ENCODE results near the gene TAF12.
A peak's percentile ranks its signal among the peaks of the same experiment; 100 is the strongest.
"Not testable (repeated sequence)": the region's sequence is repeated elsewhere in the genome, so short reads cannot be mapped to it uniquely, and the experiment has no call there.

The TAF12 gene

DNA sequence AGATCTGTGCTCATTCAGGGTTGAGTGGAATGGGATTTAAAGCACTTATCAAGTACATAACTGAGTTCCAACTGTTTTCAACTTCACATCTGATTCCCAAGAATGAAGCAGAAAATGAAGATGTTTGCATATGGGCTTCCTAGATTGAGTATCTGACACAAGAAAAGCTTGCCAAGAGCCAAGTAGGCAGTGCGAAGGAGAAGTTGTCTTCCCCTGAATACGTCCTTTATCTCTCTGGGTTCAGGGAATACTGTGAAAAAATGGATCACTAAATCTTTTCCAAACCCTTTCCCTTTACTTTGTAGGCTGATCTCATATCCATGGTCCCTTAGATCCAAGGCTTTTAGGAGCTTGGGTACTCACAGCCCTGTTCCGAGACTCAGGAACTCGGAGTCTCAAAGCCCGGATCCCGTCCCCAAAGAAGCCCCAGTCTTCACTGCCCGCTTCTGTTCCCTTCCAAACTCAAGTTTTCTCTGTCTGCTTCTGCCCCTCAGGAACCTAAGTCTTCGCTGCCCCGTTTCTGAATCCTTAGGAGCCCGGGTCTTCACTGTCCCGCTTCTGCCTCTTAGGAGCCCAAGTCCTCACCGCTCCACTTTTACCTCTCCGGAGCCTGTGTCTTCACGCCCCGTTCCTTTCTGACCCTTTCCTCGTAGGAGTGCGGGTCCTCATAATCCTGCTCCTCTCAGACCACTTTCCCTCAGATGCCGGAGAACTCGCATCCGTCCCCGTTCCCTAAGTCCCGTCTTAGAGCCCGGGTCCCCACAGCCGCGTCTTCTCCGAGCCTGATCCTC lies 616 bp downstream of the TAF12 start:
- DNase-seq: no peak

DNA sequence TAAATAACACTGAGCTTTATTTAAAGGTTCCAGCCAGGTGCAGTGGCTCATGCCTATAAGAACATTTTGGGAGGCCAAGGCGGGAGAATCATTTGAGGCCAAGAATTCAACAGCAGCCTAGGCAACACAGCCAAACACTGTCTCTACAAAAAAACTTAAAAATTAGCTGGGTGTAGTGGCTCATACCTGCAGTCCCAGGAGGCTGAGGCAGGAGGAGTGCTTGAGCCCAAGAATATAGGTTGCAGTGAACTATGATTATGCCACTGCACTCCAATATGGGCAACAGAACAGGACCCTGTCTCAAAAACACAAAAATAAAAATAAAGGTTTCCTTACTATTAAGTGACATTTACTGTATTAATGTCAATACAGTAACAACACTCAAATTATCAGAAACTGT lies 2.1 kb downstream of the TAF12 start:
- peak; percentile 12 for DNase-seq

DNA sequence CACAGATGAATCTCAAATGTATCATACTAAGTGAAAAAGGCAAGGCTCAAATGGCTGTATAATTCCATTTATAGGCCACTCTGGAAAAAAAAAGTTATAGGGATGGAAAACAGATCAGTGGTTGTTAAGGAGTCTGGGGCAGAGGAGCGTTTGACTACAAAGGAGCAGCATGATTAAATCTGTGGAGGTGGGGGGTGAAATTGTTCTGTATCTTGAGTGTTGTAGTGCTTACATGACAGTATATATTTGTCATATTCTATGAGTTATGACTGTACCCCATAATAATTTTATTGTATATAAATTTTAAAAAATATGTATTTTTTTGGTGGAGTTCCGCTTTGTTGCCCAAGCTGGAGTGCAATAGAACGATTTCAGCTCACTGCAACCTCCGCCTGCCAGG lies 10.3 kb downstream of the TAF12 start:
- DNase-seq: no peak

DNA sequence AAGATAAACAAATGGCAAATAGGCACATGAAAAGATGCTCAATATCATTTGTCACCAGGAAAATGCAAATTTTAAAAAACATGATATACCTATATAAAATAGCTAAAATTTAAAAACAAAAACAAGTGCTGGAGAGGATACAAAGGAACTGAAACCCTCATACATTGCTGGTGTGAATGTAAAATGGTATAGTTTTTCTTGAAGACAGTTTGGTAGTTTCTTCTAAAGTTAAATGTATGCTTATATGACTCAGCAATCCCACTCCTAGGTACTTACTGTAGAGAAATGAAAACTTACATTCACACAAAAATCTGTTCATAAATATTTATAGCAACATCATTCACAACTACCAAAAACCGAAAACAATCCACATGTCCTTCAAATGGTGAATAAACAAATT lies 11.2 kb downstream of the TAF12 start:
- DNase-seq: no peak

DNA sequence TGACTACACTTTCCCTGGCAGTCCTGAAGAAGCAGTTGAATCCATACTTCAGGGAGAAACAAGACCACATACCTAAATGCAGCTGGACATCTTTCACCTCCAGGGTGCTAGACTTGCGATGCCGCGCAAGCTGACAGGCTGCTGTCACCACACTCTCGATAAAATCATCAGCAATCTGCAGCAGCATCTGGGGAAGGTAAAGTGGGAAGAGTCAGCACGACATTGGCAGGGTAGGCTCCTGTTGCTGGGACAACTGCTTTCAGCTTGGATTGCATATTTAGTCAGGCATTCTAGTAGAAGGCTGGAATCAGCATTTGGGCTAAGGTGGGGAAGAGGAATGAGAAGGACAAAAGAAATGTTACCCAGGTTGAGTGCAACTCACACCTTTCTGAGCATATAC lies 29.7 kb downstream of the TAF12 start:
- no peak for DNase-seq

DNA sequence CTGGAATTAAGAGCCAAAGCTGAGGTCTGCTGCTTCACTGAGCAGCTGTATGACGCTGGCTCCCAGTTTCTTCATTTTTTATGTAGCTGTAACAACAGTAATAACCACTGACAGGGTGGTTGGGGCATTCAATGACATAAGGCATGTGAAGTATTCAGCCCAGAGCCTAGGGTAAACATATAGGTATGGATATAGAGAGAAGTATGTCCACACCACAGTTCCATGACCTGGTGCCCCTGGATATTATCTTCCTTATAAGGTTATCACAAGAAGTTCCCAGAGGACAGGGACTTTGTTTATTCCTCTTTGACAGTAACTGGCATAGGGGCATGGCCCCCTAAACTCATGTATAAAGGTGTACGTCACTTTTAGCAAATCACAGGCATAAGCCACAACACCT lies 36.1 kb downstream of the TAF12 start:
- DNase-seq: no peak

DNA sequence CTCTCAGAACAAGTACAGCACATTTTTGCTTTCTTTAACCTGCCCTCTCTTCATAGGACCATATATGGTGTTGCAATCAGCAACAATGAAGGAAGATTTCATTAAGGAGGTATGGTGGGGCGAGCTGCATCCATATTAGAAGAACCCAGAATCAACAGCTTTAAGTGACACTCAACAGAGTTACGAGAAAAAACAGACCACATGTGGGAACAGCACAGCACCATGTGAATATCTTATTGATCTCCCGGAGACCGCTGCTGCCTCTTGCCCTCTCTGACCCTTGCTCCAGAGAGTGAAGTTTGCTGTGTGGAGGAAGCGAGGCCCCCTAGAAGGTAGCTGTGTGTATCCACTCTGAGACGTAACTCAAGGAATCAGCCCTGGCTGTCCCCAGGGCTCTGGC lies 37.9 kb downstream of the TAF12 start:
- DNase-seq: no peak

DNA sequence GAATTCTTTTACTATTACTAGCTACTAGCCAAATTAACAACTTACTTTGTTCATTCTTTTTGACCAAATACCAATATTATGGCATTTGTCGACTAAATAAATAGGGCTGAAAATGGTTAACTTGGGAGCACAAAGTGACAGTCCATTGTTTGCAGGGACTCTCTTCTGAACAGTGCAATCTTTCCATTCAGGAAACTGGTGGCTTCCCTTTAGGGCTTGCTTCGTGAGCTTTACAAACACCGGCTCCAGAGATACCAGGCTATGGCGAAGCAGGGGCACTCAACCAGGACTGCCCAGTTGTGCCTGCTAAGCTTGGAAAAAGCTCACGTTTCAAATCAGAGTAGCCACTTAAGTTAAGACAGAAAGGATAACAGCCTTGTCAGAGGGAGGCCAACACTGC lies 38.5 kb downstream of the TAF12 start:
- DNase-seq: no peak

DNA sequence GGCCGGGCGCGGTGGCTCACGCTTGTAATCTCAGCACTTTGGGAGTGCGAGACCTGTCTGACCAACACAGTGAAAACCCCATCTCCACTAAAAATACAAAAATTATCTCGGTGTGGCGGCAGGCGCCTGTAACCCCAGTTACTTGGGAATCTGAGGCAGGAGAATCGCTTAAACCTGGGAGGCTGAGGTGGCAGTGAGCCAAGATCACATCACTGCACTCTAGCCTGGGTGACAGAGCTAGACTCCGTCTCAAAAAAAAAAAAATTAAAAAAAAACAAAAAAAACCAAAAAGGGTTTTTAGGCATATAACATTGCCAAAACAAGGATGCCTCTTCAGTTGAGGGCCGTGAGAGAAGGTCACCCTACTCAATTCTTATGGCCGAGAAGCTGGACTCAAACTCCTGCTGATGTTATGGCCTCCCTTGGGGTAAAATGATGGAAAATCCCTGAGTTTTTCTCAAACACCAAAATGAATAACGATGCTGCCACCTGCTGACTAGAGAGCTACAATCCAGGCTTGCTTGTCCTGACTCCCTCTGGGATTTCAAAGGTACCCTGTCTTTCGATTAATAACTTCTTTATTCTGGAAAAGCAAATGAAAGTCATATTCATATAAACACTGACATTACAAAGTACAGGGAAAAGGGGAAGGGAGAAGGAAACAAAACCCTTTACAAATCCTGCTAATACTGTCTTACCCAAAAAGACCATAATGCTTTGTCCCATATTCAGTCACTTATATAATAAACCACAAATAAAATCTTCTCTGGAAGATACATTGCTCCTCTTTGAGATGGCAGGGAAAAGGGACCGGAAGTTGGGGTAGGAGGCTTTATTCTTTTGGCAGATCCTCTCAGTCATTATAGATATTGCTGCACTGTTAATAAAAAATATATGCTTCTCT lies 40.1 kb downstream of the TAF12 start:
- peak; percentile 28 for DNase-seq

DNA sequence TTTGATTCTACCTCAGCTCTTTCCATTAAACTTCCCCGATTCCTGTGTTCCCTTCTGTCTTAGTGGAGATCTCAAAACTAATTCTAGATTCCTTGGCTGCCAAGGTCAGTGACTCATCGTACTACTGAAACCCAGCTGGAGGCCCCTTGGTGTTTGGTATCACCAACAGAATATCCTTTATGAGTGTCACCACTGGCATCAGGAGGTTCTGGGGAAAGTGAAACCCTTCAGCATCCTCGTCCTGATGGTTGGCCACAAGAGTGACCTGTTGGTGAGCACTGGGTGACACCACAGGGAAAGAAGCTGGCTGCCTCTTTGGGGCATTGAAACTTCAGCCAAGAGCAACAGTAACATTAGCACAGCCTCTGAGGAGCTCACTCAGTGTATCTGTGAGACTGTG lies 41.2 kb downstream of the TAF12 start:
- no peak for DNase-seq

DNA sequence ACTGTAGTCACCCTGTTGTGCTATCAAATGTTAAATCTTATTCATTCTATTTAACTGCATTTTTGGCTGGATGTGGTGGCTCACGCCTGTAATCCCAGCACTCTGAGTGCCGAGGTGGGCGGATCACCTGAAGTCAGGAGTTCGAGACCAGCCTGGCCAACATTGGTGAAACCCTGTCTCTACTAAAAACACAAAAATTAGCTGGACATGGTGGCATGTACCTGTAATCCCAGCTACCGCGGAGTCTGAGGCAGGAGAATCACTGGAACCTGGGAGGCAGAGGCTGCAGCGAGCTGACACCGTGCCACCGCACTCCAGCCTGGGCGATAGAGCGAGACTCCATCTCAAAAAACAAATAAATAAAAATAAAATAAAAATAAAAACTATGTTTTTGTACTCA lies 46.6 kb downstream of the TAF12 start:
- DNase-seq: not testable (repeated sequence)

DNA sequence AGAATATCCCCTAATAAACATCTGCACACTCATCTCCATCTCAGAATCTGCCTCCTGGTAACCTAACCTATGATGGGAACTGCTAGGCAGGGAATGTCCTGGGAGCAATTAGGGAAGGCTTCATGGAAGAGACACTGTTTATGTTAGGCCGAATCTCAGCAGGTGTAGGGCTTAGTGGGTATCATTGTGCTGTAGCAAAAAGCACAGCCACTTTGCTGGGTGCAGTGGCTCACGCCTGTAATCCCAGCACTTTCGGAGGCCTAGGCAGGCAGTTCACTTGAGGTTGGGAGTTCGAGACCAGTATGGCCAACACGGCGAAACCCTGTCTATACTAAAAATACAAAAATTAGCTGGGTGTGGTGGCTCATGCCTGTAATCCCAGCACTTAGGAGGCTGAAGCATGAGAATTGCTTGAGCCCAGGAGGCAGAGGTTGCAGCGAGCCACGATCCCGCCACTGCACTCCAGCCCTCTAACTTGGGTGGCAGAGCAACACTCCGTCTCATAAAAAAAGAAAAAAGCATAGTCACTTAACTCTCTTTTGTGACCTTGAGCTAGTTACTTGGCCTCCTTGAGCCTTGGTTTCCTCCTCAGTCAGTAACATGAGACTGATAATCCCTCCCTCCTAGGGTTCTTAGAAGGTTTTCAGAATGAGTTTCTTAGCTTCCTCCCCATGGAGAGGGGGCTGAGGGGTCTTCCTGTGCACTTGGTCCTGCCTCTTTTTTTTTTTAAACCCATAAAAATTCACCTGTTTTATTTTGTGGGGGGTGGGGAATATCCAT lies 47.3 kb downstream of the TAF12 start:
- no peak for DNase-seq

DNA sequence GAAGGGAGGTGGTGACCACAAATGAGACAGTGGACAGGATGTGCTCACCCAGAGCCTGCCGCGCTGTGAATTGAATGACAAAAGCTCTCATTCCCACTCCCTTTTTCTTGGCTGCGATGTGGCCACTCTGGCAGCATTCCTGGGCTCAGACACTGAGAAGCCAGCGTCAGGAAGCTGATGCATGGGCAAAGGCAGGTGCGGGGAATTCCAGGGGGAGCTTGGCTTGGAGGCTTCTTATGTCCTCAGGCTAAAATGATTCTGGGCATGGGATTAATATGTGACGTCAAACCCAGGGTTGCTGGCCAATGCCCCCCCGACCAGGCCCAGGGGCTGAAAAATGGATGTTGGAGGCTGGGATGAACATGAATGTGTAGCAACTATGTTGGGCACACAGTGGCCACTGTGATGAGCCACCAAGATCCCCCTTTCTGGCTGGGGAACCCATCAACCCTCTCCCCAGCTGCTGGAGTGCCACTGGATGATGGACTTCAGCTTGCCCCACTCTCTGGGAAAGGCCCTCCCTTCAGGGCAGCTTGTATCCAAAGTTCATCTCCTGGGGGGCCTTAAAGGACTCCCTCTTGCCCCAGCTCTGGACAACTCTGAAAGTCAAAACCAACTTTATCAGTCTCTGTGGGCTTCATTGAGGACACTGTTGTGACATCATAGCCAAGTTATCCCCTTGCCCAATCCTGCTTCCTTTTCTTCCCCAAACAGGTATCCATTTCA lies 48.0 kb downstream of the TAF12 start:
- not testable (repeated sequence) for DNase-seq

DNA sequence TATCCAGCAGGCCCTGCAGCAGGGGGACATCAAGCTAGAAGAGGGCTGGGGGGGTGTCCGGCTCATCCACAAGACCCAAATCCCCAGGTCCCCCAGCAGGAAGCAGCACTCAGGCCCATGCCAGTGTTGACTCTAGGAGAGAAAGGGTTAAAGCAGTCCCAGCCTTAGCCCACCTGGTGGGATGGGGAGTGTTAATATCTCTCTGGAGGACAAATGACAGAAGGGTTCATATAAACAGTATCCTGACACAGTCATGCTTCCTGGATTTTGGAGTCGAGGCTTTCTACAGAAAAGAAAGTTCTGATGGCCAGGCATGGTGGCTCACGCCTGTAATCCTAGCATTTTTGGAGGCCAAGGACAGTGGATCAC lies 48.9 kb downstream of the TAF12 start:
- not testable (repeated sequence) for DNase-seq

DNA sequence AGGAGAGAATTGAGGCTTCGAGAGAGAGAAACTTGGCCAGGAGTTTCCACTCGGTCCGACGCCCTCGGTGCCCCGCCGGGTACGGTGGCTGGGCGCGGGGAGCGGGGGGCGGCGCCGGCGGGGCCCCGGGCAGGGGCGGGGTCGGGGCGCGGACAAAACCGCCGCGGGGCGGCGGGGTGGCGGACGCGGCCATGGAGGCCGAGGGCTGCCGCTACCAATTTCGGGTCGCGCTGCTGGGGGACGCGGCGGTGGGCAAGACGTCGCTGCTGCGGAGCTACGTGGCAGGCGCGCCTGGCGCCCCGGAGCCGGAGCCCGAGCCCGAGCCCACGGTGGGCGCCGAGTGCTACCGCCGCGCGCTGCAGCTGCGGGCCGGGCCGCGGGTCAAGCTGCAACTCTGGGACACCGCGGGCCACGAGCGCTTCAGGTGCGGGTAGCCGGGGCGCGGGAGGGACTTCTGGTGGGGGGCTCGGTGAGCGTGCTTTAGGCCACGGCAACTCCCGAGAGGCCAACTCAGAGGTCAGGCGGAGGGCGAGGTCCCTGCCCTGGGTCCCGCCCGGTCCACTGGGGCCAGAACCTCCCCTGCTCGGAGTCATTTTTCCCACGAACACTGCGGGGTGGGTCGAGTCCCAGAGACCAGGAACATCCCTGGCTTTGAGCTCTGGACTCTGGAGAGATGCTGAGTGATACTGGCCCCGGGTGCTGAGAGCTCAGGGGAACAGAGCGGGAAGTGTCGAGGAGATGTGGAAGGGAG lies 50.4 kb downstream of the TAF12 start:
- no peak for DNase-seq

DNA sequence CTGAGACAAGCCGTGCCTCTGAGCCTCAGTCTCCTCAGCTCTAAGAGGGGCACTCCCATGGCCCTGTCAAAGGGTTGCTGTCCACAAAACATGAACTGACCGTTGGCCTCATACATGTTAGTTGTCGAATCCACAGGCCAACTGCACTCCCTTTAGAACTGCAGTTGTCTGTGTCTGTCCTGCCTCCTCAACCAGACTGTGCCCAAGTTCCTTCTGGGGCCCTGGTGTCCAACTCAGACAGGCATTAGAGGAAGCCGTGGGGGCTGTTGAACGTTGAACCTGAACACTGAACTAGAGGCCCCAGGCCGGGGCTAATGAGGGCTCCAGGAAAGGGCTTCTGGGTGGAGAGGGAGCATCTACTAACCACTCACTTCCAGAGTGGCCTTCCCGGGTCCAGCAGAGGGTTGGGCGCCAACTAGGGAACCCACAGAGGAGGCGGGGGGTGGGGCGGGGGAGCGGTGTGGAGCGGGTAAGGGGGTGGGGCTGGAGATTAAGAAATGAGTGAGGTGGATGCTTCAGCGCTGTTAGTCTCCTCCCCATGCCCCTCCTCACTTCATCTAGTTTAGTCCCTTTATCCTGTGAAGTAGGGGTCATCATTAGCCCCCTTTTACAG lies 51.1 kb downstream of the TAF12 start, which contains the start of gene RAB42:
RAB42 (plus strand) TSS at position 558 of the 613 bp plus-strand sequence. CDS start 247 bp downstream, outside the sequence.
- DNase-seq: peak; percentile 12

DNA sequence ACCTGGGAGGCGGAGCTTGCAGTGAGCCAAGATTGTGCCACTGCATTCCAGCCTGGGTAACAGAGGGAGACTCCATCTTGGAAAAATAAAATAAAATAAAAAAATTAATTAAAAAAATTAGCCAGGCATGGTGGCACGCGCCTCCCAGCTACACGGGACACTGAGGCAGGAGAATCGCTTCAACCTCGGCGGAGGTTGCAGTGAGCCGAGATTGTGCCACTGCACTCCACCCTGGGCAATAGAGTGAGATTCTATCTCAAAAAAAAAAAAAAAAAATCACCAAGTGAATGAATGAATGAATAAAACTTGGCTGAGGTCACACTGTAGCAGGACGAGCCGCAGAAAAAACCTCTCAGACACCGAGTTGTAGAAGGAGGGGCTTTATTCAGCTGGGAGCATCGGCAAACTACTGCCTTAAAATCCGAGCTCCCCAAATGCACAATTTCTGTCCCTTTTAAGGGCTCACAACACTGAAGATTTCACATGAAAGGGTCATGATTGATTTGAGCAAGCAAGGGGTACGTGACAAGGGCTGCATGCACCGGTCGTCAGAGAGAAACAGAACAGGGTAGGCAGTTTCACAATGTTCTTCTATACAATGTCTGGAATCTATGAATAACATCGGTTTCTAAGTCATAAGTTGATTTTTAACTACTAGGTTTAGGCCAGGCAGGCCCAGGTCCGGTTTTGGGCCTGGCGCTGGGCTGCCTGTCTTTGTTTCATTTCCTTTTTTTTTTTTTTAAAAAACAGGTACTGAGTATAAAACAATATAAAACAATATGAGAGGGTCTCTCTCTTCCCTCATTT lies 56.1 kb downstream of the TAF12 start:
- DNase-seq: not testable (repeated sequence)

DNA sequence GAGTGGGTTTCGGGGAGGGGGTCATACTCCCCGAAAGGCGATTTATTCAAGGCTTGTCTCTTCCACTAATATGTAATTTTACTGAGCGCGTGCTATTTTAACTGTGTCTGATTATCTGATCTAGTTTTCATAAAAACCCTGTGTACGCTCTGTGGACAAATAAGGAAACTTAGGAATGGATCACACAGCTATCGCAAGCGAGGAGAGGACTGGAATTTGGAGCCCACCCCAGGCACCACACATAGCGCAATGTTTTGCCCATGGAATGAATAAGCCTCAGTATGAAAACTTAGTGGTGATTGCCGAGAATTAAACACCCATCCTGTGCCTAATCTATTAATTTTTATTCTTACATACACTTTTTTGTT lies 60.6 kb downstream of the TAF12 start:
- DNase-seq: no peak

DNA sequence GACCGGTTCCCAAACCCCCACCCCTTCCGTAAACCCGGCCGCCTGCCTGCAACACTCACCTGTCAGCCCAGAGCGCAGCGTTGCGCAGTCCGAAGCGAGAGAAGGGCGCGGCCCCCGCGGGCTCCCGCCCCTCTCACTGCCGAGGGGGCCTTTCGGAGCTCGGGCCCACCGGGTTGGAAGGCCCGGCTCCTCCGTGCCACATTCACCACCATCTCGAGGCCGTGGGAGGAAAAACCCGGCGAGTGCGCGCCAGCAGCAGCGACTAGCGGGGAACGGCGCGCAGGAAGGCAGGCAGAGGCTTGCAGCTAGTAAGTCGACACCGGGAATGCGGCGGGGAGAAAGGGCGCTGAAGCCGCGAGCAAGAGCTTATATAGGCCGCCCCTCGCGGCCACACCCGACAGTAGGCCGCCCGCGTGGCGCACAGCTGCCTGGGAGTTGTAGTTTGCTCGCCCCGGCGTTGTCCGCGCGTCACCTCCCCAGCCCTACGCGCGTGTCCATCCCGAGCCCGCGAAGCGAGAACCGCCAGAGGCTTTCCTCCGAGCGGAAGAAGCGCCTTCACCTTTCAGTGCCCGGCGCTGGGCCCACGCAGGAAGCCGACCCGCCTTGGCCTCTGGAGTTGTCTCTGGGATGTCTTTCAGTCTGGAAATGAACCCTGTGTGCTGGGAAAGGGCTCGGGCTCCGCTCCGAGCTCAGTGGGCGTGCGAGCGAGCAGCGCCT lies 61.2 kb downstream of the TAF12 start:
- DNase-seq: peak; percentile 94

All from stimulated activated CD4-positive, alpha-beta T cell treated with anti-CD3 and anti-CD28 coated beads, Interleukin-4, amount 100 ng/mL, for 24 hours (primary cell).